Natural killer cell (primary cell): ENCODE measurements around the gene ZNRF3. TPM values are rescaled to one million over a fixed set of nuclear protein-coding genes. Genes with fewer than 3 reads are reported as not detected.

Experiments
- ATAC-seq, 3 donors: fragments of 150-1000 bp in 2 of 3; fragments of 200-7000 bp in 1 of 3; cut with Tn5 transposase; 1 replicate in 1 of 3; 2 replicates in 2 of 3; pipeline ENCODE4 v1.10.0; 2021; ENCODE audit warnings: mild to moderate bottlenecking in 2 of 3, moderate library complexity in 2 of 3
- DNase-seq, 2 donors: peaks; one replicate each; pipeline versions ENCODE4 v3.0.0 to v3.0.0-alpha.2; 2013 to 2021; ENCODE audit warnings: mixed read lengths in 1 of 2
- H3K27ac ChIP-seq: one replicate; pipeline ENCODE4 v1.5.1; 2013; ENCODE audit warnings: mild to moderate bottlenecking, low read length
- H3K27me3 ChIP-seq: one replicate; pipeline ENCODE4 v1.6.1; 2013; ENCODE audit warnings: low read length; ENCODE audit not compliant: control insufficient read depth, insufficient read depth
- H3K36me3 ChIP-seq: one replicate; pipeline ENCODE4 v1.6.1; 2013; ENCODE audit warnings: low read length; ENCODE audit not compliant: control insufficient read depth, insufficient read depth
- H3K4me1 ChIP-seq: one replicate; pipeline ENCODE4 v1.6.1; 2013; ENCODE audit warnings: low read length; ENCODE audit not compliant: control insufficient read depth, insufficient read depth
- H3K4me3 ChIP-seq: one replicate; pipeline ENCODE4 v1.5.1; 2013; ENCODE audit warnings: low read length
- H3K9me3 ChIP-seq: one replicate; pipeline ENCODE4 v1.6.1; 2013; ENCODE audit warnings: low read length; ENCODE audit not compliant: control insufficient read depth, insufficient read depth
- H3K27ac Mint-ChIP-seq, 2 donors: one replicate each; pipeline ENCODE4 v1.8.0; 2022; ENCODE audit warnings: mild to moderate bottlenecking in 2 of 2, mixed read lengths in 2 of 2, moderate library complexity in 1 of 2
- H3K27me3 Mint-ChIP-seq, 2 donors: one replicate each; pipeline ENCODE4 v1.8.0; 2022; ENCODE audit warnings: low read depth in 2 of 2, mixed read lengths in 2 of 2
- H3K36me3 Mint-ChIP-seq: one replicate; pipeline ENCODE4 v1.8.0; 2022; ENCODE audit warnings: mixed read lengths
- H3K4me1 Mint-ChIP-seq, 2 donors: one replicate each; pipeline ENCODE4 v1.8.0; 2022; ENCODE audit warnings: mixed read lengths in 2 of 2
- H3K4me3 Mint-ChIP-seq: one replicate; pipeline ENCODE4 v1.8.0; 2022; ENCODE audit warnings: mild to moderate bottlenecking, moderate library complexity, mixed read lengths
- H3K9me3 Mint-ChIP-seq, 2 donors: one replicate each; pipeline ENCODE4 v1.8.0; 2022; ENCODE audit warnings: mixed read lengths in 2 of 2
- CTCF ChIP-seq: fragments of 200-600 bp; IDR thresholded peaks from one replicate; pipeline ENCODE4 v1.8.0; 2022; ENCODE audit warnings: antibody characterized with exemption
- WGBS: methylation state at CpG from one replicate; pipeline ENCODE4 v1.1.7; 2013; ENCODE audit warnings: missing lambda C conversion rate; ENCODE audit not compliant: insufficient coverage; 5-methylcytosine and 5-hydroxymethylcytosine counted together
- intact Hi-C: fragments of 100-400 bp; cut with micrococcal nuclease; formaldehyde crosslinking; loops from one replicate; pipeline ENCODE4 v1.14.2; 2022
- total RNA-seq, 4 donors: library from RNA; stranded (reverse); fragments of 120-200 nt in 1 of 4; gene quantifications; one replicate each; pipeline versions ENCODE4 v1.2.3 to v1.2.4, GENCODE V29; 2013 to 2022

ZNRF3 gene
- total RNA-seq, 3 donors from 2014 or later (not counting 1 experiment from before 2014, with no cell fraction given): 0.23 to 0.34 (median 0.33) TPM

DNA sequence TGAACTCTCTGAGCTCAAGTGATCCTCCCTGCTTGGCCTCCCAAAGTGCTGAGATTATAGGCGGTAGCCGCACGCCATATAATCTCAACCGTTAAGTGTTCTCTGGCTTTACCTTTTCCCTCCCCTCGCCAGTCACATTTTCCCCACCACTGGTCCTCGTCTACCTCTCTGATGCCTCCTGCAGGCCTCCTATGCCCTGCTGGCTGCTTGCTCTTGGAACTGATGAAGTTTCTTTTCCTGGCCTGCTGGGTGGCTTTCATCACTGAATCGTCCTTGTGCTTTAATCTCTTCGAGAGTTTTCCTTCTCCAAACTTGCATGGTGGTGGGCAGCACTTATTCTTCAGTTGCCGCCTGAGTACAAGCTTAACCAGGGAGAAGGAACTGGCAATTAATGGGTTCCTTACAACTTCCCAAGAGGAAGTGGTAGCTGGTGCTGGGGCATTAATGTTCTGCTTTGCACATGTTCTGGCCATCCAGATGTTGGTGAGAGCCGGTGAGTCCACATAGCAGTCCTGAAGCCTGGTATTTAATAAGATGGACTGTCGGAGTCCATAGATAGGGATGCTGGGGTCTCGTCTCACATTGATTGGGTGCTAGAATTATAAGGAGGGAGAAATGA, 177.0 kb downstream of the ZNRF3 start:
- intact Hi-C loops: no loop called here
- H3K9me3 Mint-ChIP-seq: no peaks in the 10 kb centered on the region
- Histone ChIP-seq H3K27ac (no peak overlapping the region), H3K4me1 (no peaks in the 10 kb centered on the region), H3K36me3 (no peaks in the 10 kb centered on the region), H3K9me3 (no peaks in the 10 kb centered on the region), H3K4me3 (no peak overlapping the region), H3K27me3 (no peaks in the 10 kb centered on the region)
- no peaks in the 10 kb centered on the region for H3K4me1 Mint-ChIP-seq
- no peak overlapping the region for H3K27ac Mint-ChIP-seq
- WGBS: 53% methylated on average over 12 of the region's 12 CpGs
- ATAC-seq (no peak), DNase-seq (no peak)
- H3K36me3 Mint-ChIP-seq: no peaks in the 10 kb centered on the region
- no peak for TF ChIP-seq CTCF
- peaks cover 43 to 61% of the 10 kb centered on the region in 2 donors for H3K27me3 Mint-ChIP-seq
- H3K4me3 Mint-ChIP-seq: no peak overlapping the region

DNA sequence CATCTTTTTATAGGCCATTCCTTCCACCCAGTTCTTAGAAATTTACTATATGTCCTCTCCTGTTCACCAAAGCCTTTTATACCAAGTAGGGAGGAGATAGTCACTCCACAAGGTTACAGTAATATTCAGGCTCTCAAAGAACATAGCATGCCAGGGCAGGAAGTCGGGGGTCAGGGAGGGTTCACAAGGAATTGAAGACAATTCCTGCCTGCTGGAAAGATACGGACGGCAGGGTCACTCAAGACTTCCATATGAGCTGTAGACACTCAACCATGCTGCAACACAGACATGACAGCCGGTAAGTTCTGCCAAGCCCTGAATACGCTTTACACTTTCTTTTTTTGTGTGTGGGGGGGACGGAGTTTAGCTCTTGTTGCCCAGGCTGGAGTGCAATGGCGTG, 177.6 kb downstream of the ZNRF3 start:
- H3K27me3 Mint-ChIP-seq: peaks cover 40 to 61% of the 10 kb centered on the region in 2 donors
- WGBS: 68% methylated on average over 7 of the region's 7 CpGs

DNA sequence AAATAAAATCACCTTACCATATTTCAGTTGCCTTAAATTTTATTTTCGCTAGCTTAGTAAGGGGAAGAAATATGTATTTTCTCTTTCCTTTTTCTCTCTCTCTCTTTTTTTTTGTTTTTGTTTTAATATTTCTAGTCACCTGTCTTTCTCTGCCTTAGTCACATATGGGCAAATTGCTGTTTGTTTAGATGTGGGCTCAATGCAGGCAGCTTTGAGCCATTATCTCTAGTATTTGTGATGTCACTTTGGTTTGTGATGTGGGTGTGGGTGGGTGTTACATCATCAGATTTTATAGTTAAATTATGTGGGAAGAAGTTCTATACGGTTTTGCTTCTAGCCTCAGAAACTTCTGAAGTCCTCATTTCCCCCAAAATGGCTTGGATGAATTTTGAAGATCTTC, 178.4 kb downstream of the ZNRF3 start, which contains the start of gene C22orf31:
Gene C22orf31 (minus strand): TSS at position 59 of the 400 bp plus-strand sequence. CDS start 39 bp downstream, at position 20.
- Mint-ChIP-seq H3K27me3 (peaks cover 40 to 69% of the 10 kb centered on the region in 2 donors), H3K4me1 (peaks cover 0 to 7% of the 10 kb centered on the region in 2 donors), H3K27ac (no peak within 1 kb of the TSS), H3K36me3 (no peaks in the 10 kb centered on the region), H3K9me3 (no peaks in the 10 kb centered on the region), H3K4me3 (no peak within 1 kb of the TSS)
- H3K9me3 ChIP-seq: no peaks in the 10 kb centered on the region
- no CpG with 5 or more reads among the region's 2 CpGs for WGBS
- no peak for DNase-seq
- ATAC-seq: no peak
- TF ChIP-seq CTCF: no peak
- intact Hi-C loops: no loop called here
- H3K27ac ChIP-seq: no peak within 1 kb of the TSS
- no peaks in the 10 kb centered on the region for H3K4me1 ChIP-seq
- H3K27me3 ChIP-seq: peaks cover 1% of the 10 kb centered on the region
- no peak within 1 kb of the TSS for H3K4me3 ChIP-seq
- H3K36me3 ChIP-seq: no peaks in the 10 kb centered on the region

More for the DNA sequence above, 177.6 kb downstream of the ZNRF3 start:
- Mint-ChIP-seq H3K4me1 (peaks cover 0 to 4% of the 10 kb centered on the region in 2 donors), H3K4me3 (no peak overlapping the region), H3K36me3 (no peaks in the 10 kb centered on the region), H3K27ac (no peak overlapping the region), H3K9me3 (no peaks in the 10 kb centered on the region)
- TF ChIP-seq CTCF: no peak
- H3K36me3 ChIP-seq: no peaks in the 10 kb centered on the region
- H3K4me3 ChIP-seq: no peak overlapping the region
- ATAC-seq (no peak), DNase-seq (no peak)
- H3K9me3 ChIP-seq: no peaks in the 10 kb centered on the region
- intact Hi-C loops: no loop called here
- H3K27ac ChIP-seq: no peak overlapping the region
- no peaks in the 10 kb centered on the region for H3K4me1 ChIP-seq
- no peaks in the 10 kb centered on the region for H3K27me3 ChIP-seq
